Endothelial cell of umbilical vein (primary cell): ENCODE data around the gene SLC39A13. TPM values are rescaled to one million over a fixed set of nuclear protein-coding genes. Genes with fewer than 3 reads are reported as not detected.

Source experiments
- BruUV-seq: library from RNA; stranded (reverse); fragments of 400-500 nt; replicated peaks from 2 replicates; lab custom pipeline; 2021; lab: Mats Ljungman, UMichigan
- CTCF ChIA-PET: fragments of 300-600, 350-600 bp; sonication (Branson Sonifier 250); formaldehyde crosslinking; loops from one replicate; lab custom pipeline; 2021; ENCODE audit warnings: antibody characterized with exemption, inconsistent platforms; lab: Charles Lee
- POLR2A ChIA-PET: fragments of 300-600, 350-600 bp; sonication (Branson Sonifier 250); formaldehyde crosslinking; loops from one replicate; lab custom pipeline; 2021; ENCODE audit warnings: antibody characterized with exemption, inconsistent platforms; lab: Charles Lee
- DNase-seq: peaks from one replicate; pipeline ENCODE4 v3.0.0-alpha.2; 2011; ENCODE audit warnings: low read depth, low spot score
- FAIRE-seq: peaks from 2 replicates; lab custom pipeline; 2011; peaks lifted over from hg19 to GRCh38; lab: Jason Lieb, UNC
- H2AFZ ChIP-seq: 2 replicates; pipeline ENCODE4 v1.6.0; 2012; ENCODE audit warnings: low read depth, low read length, control low read depth, inconsistent platforms
- H3K27ac ChIP-seq: 2 replicates; pipeline ENCODE4 v1.5.1; 2011; ENCODE audit warnings: low read depth, mild to moderate bottlenecking, control low read depth, low read length, moderate library complexity; ENCODE audit not compliant: insufficient read depth
- H3K27me3 ChIP-seq, 2 experiments: 2 replicates each; pipeline versions ENCODE4 v1.6.0 to v1.6.1; 2011; ENCODE audit warnings: low read length in 2 of 2, mixed read lengths in 1 of 2; ENCODE audit not compliant: control insufficient read depth in 2 of 2, insufficient read depth in 2 of 2
- H3K36me3 ChIP-seq, 2 experiments: 2 replicates in 1 of 2; 3 replicates in 1 of 2; pipeline ENCODE4 v1.5.1; 2011; ENCODE audit warnings: low read length in 2 of 2, mild to moderate bottlenecking in 1 of 2, moderate library complexity in 1 of 2; ENCODE audit not compliant: control insufficient read depth in 2 of 2, insufficient read depth in 2 of 2; ENCODE audit errors: extremely low read depth in 1 of 2
- H3K4me1 ChIP-seq: 3 replicates; pipeline ENCODE4 v1.5.1; 2011; ENCODE audit warnings: mild to moderate bottlenecking, low read length; ENCODE audit not compliant: control insufficient read depth, insufficient read depth; ENCODE audit errors: extremely low read depth
- H3K4me2 ChIP-seq: 2 replicates; pipeline ENCODE4 v1.6.1; 2011; ENCODE audit warnings: low read length, control low read depth, mixed read lengths; ENCODE audit not compliant: insufficient read depth
- H3K4me3 ChIP-seq, 3 experiments: fragments of 200-600 bp in 1 of 3; sonication (generic), shearing (Covaris generic) in 1 of 3; replicated peaks in 1 of 3; 2 replicates each; pipeline ENCODE4 v1.5.1; 2011 to 2016; ENCODE audit warnings: control low read depth in 3 of 3, low read length in 3 of 3, mild to moderate bottlenecking in 2 of 3, inconsistent platforms in 1 of 3, low read depth in 1 of 3, moderate library complexity in 1 of 3; ENCODE audit not compliant: insufficient read depth in 1 of 3
- H3K79me2 ChIP-seq: 2 replicates; pipeline ENCODE4 v1.6.0; 2012; ENCODE audit warnings: low read length, inconsistent platforms; ENCODE audit not compliant: control insufficient read depth, insufficient read depth
- H3K9ac ChIP-seq: replicated peaks from 2 replicates; pipeline ENCODE3; 2011; ENCODE audit warnings: low read length, control low read depth; ENCODE audit not compliant: insufficient read depth; ENCODE audit errors: extremely low read depth
- H3K9me1 ChIP-seq: replicated peaks from 3 replicates; pipeline ENCODE4 v1.6.0; 2011; ENCODE audit warnings: mild to moderate bottlenecking, low read length; ENCODE audit not compliant: control insufficient read depth, insufficient read depth; ENCODE audit errors: extremely low read depth
- H3K9me3 ChIP-seq: replicated peaks from 2 replicates; pipeline ENCODE4 v1.5.1; 2012; ENCODE audit warnings: low read length, inconsistent platforms; ENCODE audit not compliant: control insufficient read depth, insufficient read depth
- H4K20me1 ChIP-seq: replicated peaks from 2 replicates; pipeline ENCODE3; 2011; ENCODE audit warnings: mild to moderate bottlenecking, low read length; ENCODE audit not compliant: control insufficient read depth, insufficient read depth; ENCODE audit errors: extremely low read depth
- CTCF ChIP-seq, 2 donors: IDR thresholded peaks; 1 replicate in 1 of 2; 2 replicates in 1 of 2; pipeline ENCODE4 v1.5.1; 2011; ENCODE audit warnings: low read length in 2 of 2, mild to moderate bottlenecking in 2 of 2, moderate library complexity in 2 of 2, control low read depth in 1 of 2, inconsistent platforms in 1 of 2, low read depth in 1 of 2; ENCODE audit not compliant: insufficient read depth in 1 of 2; ENCODE audit errors: extremely low read depth in 1 of 2
- EZH2 ChIP-seq: IDR thresholded peaks from 2 replicates; pipeline ENCODE4 v1.6.1; 2012; ENCODE audit warnings: borderline replicate concordance, low read depth, mild to moderate bottlenecking, moderate library complexity, low read length, inconsistent platforms; ENCODE audit not compliant: severe bottlenecking
- FOS ChIP-seq: IDR thresholded peaks from 2 replicates; pipeline ENCODE4 v1.6.1; 2011; ENCODE audit warnings: mild to moderate bottlenecking, low read length, moderate library complexity, borderline replicate concordance; ENCODE audit not compliant: insufficient read depth
- GATA2 ChIP-seq: IDR thresholded peaks from 2 replicates; pipeline ENCODE4 v1.7.0; 2011; ENCODE audit warnings: low read depth, mild to moderate bottlenecking, moderate library complexity, mixed read lengths, low read length; ENCODE audit not compliant: insufficient read length, insufficient read depth
- JUN ChIP-seq: IDR thresholded peaks from 2 replicates; pipeline ENCODE4 v1.6.1; 2011; ENCODE audit warnings: borderline replicate concordance, low read depth; ENCODE audit not compliant: insufficient read length, insufficient read depth
- MAX ChIP-seq: IDR thresholded peaks from 2 replicates; pipeline ENCODE4 v1.6.1; 2011; ENCODE audit not compliant: insufficient read depth, insufficient read length
- MYC ChIP-seq: IDR thresholded peaks from one replicate; pipeline ENCODE4 v1.6.1; 2011; ENCODE audit warnings: mild to moderate bottlenecking, low read depth, low read length
- POLR2A ChIP-seq: IDR thresholded peaks from 2 replicates; pipeline ENCODE4 v1.6.1; 2012; ENCODE audit warnings: low read depth, mild to moderate bottlenecking, control low read depth, low read length
- POLR2AphosphoS5 ChIP-seq: IDR thresholded peaks from 2 replicates; pipeline ENCODE4 v1.6.1; 2012; ENCODE audit warnings: low read depth, mild to moderate bottlenecking, control low read depth, low read length, moderate library complexity; ENCODE audit not compliant: insufficient read depth
- dilution Hi-C: fragments of 300-500 bp; cut with MboI; formaldehyde crosslinking; loops from one replicate; pipeline ENCODE4 v1.15.0; 2019; ENCODE audit warnings: low sequenced_read_pairs; ENCODE audit not compliant: extremely low pct_ligation_motif_present
- intact Hi-C: fragments of 100-400 bp; cut with micrococcal nuclease; formaldehyde crosslinking; loops from one replicate; pipeline ENCODE4 v1.10.0; 2022
- polyA plus RNA-seq, 4 experiments: library from polyadenylated mRNA; depleted of rRNA in 3 of 4; stranded (reverse) in 3 of 4; unstranded in 1 of 4; fragments of >200 nt; gene quantifications; 2 replicates each; pipeline versions ENCODE4 v1.2.1 to v1.2.3, GENCODE V29; 2011 to 2012; ENCODE audit warnings: missing spikeins in 1 of 4
- total RNA-seq: library from RNA; stranded (reverse); gene quantifications from 2 replicates; pipeline ENCODE4 v1.2.3, GENCODE V29; 2021

Gene SLC39A13
- total and polyA plus RNA-seq, 2 donors (not counting 3 experiments of a cell fraction or from before 2014, with no cell fraction given) = 91.9 to 94.3 TPM

- no peak overlapping the region for H3K27ac ChIP-seq
- CTCF ChIA-PET = interaction anchor here (2.0 kb wide), 1 partner anchor 20 kb away, joined by 7 read pairs; no protein-coding TSS in a partner anchor
- FAIRE-seq (no peak), DNase-seq (no peak)
- H4K20me1 ChIP-seq = no peaks in the 10 kb centered on the region
- no peaks in the 10 kb centered on the region for H3K36me3 ChIP-seq
- H2AFZ ChIP-seq = no peak overlapping the region
- H3K4me3 ChIP-seq = no peak overlapping the region
- BruUV-seq = no TSS peak
- no peak overlapping the region for H3K9ac ChIP-seq
- no peaks in the 10 kb centered on the region for H3K79me2 ChIP-seq
- intact Hi-C loops = no loop called here
- no peaks in the 10 kb centered on the region for H3K9me3 ChIP-seq
- H3K9me1 ChIP-seq = no peaks in the 10 kb centered on the region
- dilution Hi-C loops = no loop called here
- no peaks in the 10 kb centered on the region for H3K4me1 ChIP-seq
- H3K4me2 ChIP-seq = no peak overlapping the region
- no peak for TF ChIP-seq POLR2A
- no peak for TF ChIP-seq MYC
- no peak for TF ChIP-seq EZH2
- TF ChIP-seq JUN = no peak
- TF ChIP-seq MAX = no peak
- TF ChIP-seq POLR2AphosphoS5 = no peak
- TF ChIP-seq GATA2 = no peak
- no peak for TF ChIP-seq FOS
- no peak for TF ChIP-seq CTCF (IDR thresholded peaks at IDR 0.05; ENCODE audit: extremely low read depth in 1 of 2, insufficient read depth in 1 of 2, low read depth in 1 of 2, low read length in 2 of 2)
- POLR2A ChIA-PET = no interaction called here
- H3K27me3 ChIP-seq = no peaks in the 10 kb centered on the region
Observed at GRCh38 chr11:47434011-47434786, 25.8 kb downstream of the SLC39A13 start.
